Transverse colon (tissue), 4 donors: ENCODE data around the gene RSPH3. TPM values are rescaled to one million over a fixed set of nuclear protein-coding genes. Genes with fewer than 3 reads are reported as not detected.

Experiments
- DNase-seq: peaks from one replicate; pipeline ENCODE4 v3.0.0-alpha.2; 2019
- H3K27ac ChIP-seq, 4 donors: fragments of 200-600 bp; sonication (generic); 2 replicates each; pipeline ENCODE4 v1.5.1; 2016 to 2018; ENCODE audit warnings: inconsistent platforms in 4 of 4
- H3K27me3 ChIP-seq: fragments of 200-600 bp; sonication (generic); 2 replicates; pipeline ENCODE4 v1.5.1; 2017; ENCODE audit warnings: inconsistent platforms
- H3K36me3 ChIP-seq, 4 donors: fragments of 200-600 bp; sonication (generic); 2 replicates each; pipeline ENCODE4 v1.5.1; 2017 to 2019; ENCODE audit warnings: inconsistent platforms in 4 of 4
- H3K4me1 ChIP-seq, 4 donors: fragments of 200-600 bp; sonication (generic); 2 replicates each; pipeline ENCODE4 v1.5.1; 2017 to 2020; ENCODE audit warnings: inconsistent platforms in 4 of 4
- H3K4me3 ChIP-seq, 4 donors: fragments of 200-600 bp; sonication (generic); 1 replicate in 1 of 4; 2 replicates in 3 of 4; pipeline versions ENCODE4 v1.5.1 to v1.6.1; 2017 to 2019; ENCODE audit warnings: inconsistent platforms in 4 of 4
- H3K9me3 ChIP-seq, 2 donors: fragments of 200-600 bp; sonication (generic); 2 replicates each; pipeline ENCODE4 v1.5.1; 2017 to 2019; ENCODE audit warnings: inconsistent platforms in 2 of 2
- CTCF ChIP-seq, 5 experiments: fragments of 200-600 bp in 3 of 5; fragments of 450-650 bp in 2 of 5; sonication (generic) in 3 of 5; IDR thresholded peaks; 1 replicate in 2 of 5; 2 replicates in 3 of 5; pipeline ENCODE4 v1.5.1; 2016 to 2017; ENCODE audit warnings: antibody characterized with exemption in 5 of 5, inconsistent platforms in 3 of 5, mild to moderate bottlenecking in 2 of 5, moderate library complexity in 1 of 5
- EP300 ChIP-seq: sonication (generic); formaldehyde crosslinking; IDR thresholded peaks from one replicate; pipeline ENCODE4 v1.6.1; 2017; ENCODE audit warnings: antibody characterized with exemption, low read depth
- POLR2A ChIP-seq: fragments of 450-650 bp; IDR thresholded peaks from one replicate; pipeline ENCODE4 v1.6.1; 2016; ENCODE audit warnings: antibody characterized with exemption, mild to moderate bottlenecking, moderate library complexity
- POLR2AphosphoS5 ChIP-seq, 3 donors: sonication (generic); formaldehyde crosslinking; IDR thresholded peaks; one replicate each; pipeline ENCODE4 v1.6.1; 2016; ENCODE audit warnings: antibody characterized with exemption in 3 of 3
- WGBS, 2 donors: methylation state at CpG; one replicate each; pipeline ENCODE4 v1.1.5; 2018; ENCODE audit warnings: low coverage in 1 of 2; 5-methylcytosine and 5-hydroxymethylcytosine counted together
- in situ Hi-C, 4 donors: fragments of 200-750 bp; cut with MboI; loops; one replicate each; pipeline versions ENCODE4 v1.15.0 to v1.15.1; 2017; ENCODE audit warnings: low sequenced_read_pairs in 3 of 4, low pct_ligation_motif_present in 1 of 4, low pct_unique_long_range_greater_than_20kb in 1 of 4
- intact Hi-C: fragments of 100-400 bp; cut with DNase I; formaldehyde crosslinking; loops from one replicate; pipeline ENCODE4 v1.15.1; 2023; ENCODE audit warnings: low total_unique reads
- total RNA-seq, 4 donors: library from RNA; depleted of rRNA; stranded (reverse); fragments of >200 nt; gene quantifications; one replicate each; pipeline ENCODE4 v1.1.0, GENCODE V29; 2016

RSPH3 gene
- total RNA-seq, 4 donors from 2014 or later = 13.3 to 24.1 (median 23.5) TPM

GRCh38 chr6:159008656-159009288, 8.8 kb upstream of the RSPH3 start:
- in situ Hi-C loops (loop anchor here in 2 of 4 donors (10.0 kb wide), 2 partner anchors 96 to 126 kb away; no protein-coding TSS in a partner anchor), intact Hi-C loops (no loop called here)
- Histone ChIP-seq H3K9me3 (no peaks in the 10 kb centered on the region), H3K36me3 (no peaks in the 10 kb centered on the region), H3K4me1 (peaks cover 0 to 4% (median 0%) of the 10 kb centered on the region in 4 donors), H3K27ac (no peak overlapping the region), H3K4me3 (no peak overlapping the region), H3K27me3 (no peaks in the 10 kb centered on the region)
- WGBS, 2 donors = 60 to 68% methylated on average over 5 to 10 of the region's 10 CpGs
- DNase-seq = no peak
- TF ChIP-seq CTCF (IDR thresholded peaks at IDR 0.05) (peak; percentile 20 to 42 (median 33)), POLR2A (no peak)

GRCh38 chr6:159007510-159007909, 7.5 kb upstream of the RSPH3 start:
- no peak overlapping the region for H3K4me3 ChIP-seq
- TF ChIP-seq POLR2A = no peak
- TF ChIP-seq EP300 = no peak
- TF ChIP-seq POLR2AphosphoS5 (IDR thresholded peaks at IDR 0.05) = no peak
- TF ChIP-seq CTCF (IDR thresholded peaks at IDR 0.05) = no peak
- no peaks in the 10 kb centered on the region for H3K4me1 ChIP-seq
- intact Hi-C loops = no loop called here
- WGBS, 2 donors = 81 to 87% methylated on average over 5 of the region's 5 CpGs
- H3K36me3 ChIP-seq = no peaks in the 10 kb centered on the region
- no peaks in the 10 kb centered on the region for H3K27me3 ChIP-seq
- in situ Hi-C loops = loop anchor here in 2 of 4 donors (10.0 kb wide), 2 partner anchors 97 to 127 kb away; no protein-coding TSS in a partner anchor
- DNase-seq = no peak
- H3K27ac ChIP-seq = no peak overlapping the region
- no peaks in the 10 kb centered on the region for H3K9me3 ChIP-seq

GRCh38 chr6:159005436-159005835, 5.4 kb upstream of the RSPH3 start:
- Histone ChIP-seq H3K27me3 (no peaks in the 10 kb centered on the region), H3K36me3 (no peaks in the 10 kb centered on the region), H3K4me3 (no peak overlapping the region), H3K4me1 (peaks cover 0 to 10% (median 7%) of the 10 kb centered on the region in 4 donors), H3K27ac (no peak overlapping the region), H3K9me3 (no peaks in the 10 kb centered on the region)
- WGBS, 2 donors = 90% methylated on average over 5 of the region's 5 CpGs
- in situ Hi-C loops = loop anchor here in 2 of 4 donors (10.0 kb wide), 2 partner anchors 99 to 129 kb away; no protein-coding TSS in a partner anchor
- intact Hi-C loops = no loop called here
- no peak for DNase-seq
- TF ChIP-seq CTCF (IDR thresholded peaks at IDR 0.05) (no peak), POLR2AphosphoS5 (IDR thresholded peaks at IDR 0.05) (no peak), POLR2A (no peak), EP300 (no peak)

- TF ChIP-seq POLR2AphosphoS5 (IDR thresholded peaks at IDR 0.05) (no peak), EP300 (no peak), POLR2A (no peak), CTCF (IDR thresholded peaks at IDR 0.05) (no peak)
- Histone ChIP-seq H3K27me3 (no peaks in the 10 kb centered on the region), H3K4me1 (peaks cover 0 to 12% (median 8%) of the 10 kb centered on the region in 4 donors), H3K27ac (no peak overlapping the region), H3K36me3 (no peaks in the 10 kb centered on the region), H3K4me3 (no peak overlapping the region), H3K9me3 (no peaks in the 10 kb centered on the region)
- 62 to 87% methylated on average over 3 of the region's 3 CpGs for WGBS, 2 donors
- no peak for DNase-seq
- intact Hi-C loops (no loop called here), in situ Hi-C loops (loop anchor here in 2 of 4 donors (10.0 kb wide), 2 partner anchors 100 to 130 kb away; no protein-coding TSS in a partner anchor)
These were observed 4.6 kb upstream of the RSPH3 start for GRCh38 chr6:159004592-159004991.
